Right renal cortex interstitium (tissue), 3 donors: ENCODE data around the gene LRP1. TPM values are rescaled to one million over a fixed set of nuclear protein-coding genes. Genes with fewer than 3 reads are reported as not detected.
"Not testable (repeated sequence)": the region's sequence is repeated elsewhere in the genome, so short reads cannot be mapped to it uniquely, and the experiment has no call there.

ENCODE experiments used
- DNase-seq, 3 donors: peaks; one replicate each; pipeline ENCODE4 v3.0.0-alpha.2; 2013; ENCODE audit warnings: low read depth in 3 of 3, low spot score in 2 of 3
- polyA plus RNA-seq, 3 donors: library from polyadenylated mRNA; unstranded; fragments of 120-200 nt; gene quantifications; one replicate each; pipeline ENCODE4 v1.2.1, GENCODE V29; 2013; ENCODE audit not compliant: insufficient read length in 3 of 3

Gene LRP1
- polyA plus RNA-seq, 3 donors = 58.5 to 69.2 (median 60.0) TPM

DNA sequence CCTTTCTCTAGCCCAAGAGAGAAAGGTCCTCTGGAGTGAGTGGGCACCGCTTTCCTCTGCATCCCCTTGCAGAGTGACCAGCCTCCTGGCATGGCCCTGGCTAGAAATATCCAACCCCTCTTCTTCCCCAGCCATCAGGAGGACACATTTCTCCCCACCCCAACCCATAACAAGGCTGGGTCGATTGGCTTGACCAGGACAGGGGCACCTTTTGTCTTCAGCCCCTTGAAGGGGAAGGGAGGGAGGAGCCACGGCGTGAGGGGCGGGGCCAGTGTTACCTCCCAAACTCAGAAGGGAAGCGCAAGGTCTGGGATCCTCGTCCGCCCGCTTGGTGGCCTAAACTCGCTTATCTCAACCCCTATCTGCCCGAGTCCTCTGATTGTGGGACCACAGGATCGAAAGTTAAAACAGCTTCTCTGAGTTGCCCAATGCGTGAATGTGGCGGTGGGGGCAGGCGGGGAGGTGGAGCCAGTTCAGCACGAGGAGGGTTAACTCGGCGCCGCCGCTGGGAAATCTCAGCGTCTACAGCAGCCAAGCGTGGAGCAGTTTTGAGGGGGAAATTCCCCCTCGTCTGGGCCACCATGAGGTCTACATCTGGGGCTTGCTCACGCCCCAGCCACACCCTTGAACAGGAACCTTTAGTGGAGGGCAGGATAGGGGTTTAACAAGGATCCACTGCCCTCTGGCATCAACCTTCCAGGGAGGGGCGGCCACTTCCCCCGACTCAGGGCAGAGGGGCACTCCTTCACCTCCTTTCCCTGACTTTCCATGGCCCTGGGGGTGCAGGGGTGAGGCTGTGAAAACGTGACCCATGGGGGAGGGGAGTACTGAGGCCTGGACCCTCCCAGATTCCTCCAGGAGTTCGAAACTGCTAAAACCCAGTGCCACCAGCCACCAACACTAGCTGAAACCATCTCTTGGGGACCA, 17.9 kb upstream of the LRP1 start:
- DNase-seq = no peak

DNA sequence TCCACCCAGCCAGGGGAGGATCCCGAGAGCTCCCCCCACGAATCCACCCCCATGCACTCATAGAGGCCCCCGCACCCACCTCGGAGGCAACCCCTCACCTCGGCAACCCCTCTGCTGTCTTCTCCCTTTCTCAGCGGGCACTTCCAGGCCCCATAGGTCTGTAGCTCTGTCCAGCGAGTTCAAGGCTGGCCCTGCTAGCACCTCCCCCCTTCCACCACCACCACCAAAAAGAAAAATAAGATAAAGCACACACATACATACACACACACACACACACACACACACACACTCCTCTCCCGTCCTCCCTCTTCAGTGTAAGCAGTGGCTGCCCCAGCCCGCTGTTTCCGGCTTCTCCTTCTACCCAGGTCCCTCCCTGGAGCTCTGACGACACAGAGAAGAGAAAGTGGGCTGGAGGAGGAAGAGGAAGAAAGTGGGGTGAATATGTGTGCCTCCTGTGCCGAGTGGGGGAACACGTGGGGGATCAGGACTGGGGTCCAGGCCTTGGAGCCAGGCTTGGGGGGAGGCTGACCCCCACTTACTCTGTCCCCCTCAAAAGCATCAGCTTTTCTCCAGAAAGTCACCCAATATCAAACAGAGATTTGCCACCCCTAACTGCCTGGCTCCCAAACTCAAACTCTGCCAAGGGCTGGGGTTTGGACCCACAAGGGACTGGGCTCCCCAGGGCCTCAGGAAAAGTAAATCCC, 17.1 kb upstream of the LRP1 start, which contains the start of gene STAT6:
Gene STAT6 (minus strand): TSS at position 332 of the 704 bp plus-strand sequence. CDS start 3,084 bp downstream, outside the sequence.
- no peak for DNase-seq

DNA sequence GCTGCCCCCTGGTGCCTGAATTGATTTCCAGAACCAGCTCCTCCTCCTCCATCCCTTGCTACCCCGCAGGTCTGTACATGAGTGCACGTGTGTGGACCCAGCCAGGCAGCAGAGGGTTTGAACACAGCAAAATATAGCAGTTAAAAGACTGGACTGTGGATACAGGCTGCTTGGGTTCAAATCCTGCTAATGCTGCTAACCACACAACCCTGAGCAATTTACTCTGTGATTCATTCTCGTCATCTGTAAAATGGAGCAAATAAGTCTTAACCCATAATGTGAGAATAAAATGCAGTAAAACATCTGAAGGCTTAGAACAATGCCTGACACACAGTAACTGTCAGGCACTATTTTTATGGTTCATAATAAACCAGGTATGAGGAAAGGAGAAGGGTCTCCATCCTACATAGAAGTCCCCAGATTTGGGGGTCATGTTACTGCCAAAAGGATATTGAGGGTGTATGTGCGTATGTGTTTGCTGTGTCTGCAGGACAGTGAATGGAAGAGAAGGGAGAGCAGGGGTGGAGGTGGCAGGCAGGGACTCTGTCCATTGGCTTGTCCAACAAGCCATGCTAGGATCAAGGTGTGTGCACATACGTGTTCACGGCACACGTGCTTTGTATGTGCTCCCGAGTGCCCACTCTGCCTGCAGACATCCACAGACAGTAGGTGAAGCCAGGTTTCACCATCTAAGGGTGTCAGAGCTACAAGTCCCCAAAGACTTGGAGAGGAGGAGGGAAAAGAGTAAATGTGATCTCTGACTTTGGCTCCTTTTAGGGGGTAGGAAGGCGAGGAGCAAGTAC, 15.6 kb upstream of the LRP1 start:
- DNase-seq = no peak

DNA sequence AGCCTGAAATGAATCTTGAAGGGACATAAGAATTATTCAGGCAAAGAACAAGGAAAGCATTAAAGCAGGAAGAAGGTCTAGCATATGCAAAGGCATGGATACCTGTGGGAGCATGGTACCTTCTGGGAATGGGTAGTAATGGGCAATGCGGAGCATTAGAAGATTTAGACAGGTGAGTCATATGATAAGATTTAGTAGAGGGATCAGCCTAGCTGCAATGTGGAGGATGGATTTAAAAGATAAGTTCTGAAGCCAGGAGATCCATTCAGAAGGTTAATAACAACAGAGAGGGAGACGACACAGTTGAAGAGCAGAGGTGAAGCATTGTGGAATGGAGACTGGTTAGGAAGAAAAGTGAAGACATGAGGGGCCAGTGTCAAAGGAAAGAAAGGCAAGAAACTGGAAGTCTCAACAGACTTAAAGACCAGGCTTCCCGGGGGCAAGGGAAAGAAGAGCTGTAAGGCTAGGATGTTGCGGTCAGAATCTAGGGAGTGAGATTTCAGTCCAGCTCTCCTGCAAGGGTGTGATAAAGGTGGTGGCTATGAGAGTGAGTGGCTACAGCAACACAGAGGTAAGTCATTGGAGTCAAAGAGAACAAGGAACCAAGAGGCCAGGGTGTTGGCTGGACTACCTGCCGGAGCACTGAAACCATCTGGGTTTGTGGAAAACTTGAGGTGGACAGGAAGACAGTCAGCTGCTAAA, 11.6 kb upstream of the LRP1 start:
- DNase-seq = no peak

DNA sequence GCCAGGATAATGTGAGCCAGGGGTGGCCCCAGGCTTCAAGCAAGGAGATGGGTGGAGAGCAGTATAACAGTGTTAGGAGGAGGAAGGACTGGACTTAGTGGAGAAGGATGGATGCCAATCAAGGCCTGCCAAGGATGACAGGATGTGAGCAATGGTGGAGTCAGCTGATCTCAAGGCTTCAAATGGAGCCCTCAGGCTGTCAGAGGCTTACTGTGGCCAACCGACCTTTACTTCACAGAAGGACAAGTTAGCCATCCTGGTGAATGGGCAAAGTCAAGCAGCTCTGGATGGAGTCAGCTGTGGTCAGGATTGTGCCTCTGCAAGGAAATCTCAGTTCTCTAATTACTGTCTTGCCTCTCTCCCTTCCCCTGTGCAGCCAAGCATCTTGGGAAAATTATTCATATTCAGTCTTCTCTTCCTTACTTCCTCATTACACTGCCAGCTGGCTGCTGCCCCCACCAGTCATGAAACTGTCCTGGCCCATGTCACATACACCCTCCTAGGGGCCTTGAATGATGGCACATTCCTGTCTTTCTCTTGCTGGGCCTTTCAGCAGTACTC, 9.5 kb upstream of the LRP1 start:
- no peak for DNase-seq

DNA sequence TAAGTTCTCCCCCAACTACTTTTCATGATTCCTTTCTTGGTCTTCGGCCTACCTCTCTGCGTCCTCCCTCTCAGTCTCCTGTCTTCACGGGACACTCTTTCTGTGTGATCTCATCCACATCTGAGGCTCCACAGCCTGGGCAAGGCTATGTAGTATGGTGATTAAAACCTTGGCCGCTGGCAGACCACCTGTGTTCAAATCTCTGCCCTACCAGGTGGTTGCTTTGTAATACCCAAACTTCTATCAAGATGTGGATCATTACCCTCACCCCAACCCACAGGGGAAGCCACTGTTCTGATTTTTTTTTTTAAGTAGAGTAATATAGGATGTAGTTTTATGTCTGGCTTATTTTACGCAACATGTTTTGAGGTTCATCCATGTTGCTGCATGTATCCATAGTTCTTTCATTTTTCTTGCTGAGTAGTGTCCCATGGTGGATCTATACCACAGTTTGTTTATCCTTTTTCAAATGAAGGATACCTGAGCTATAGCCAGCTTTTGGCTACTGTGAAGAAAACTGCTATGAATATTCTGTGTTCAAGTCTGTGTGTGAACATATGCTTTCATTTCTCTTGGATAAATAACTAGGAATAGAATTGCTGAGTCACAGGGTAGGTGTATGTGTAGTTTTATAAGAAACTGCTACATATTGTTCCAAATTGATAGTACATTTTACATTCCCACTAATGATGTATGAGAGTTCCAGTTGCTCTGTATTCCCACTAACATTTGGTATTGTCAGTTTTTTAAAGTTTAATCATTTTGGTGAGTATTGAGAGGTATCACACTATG, 8.8 kb upstream of the LRP1 start:
- no peak for DNase-seq

DNA sequence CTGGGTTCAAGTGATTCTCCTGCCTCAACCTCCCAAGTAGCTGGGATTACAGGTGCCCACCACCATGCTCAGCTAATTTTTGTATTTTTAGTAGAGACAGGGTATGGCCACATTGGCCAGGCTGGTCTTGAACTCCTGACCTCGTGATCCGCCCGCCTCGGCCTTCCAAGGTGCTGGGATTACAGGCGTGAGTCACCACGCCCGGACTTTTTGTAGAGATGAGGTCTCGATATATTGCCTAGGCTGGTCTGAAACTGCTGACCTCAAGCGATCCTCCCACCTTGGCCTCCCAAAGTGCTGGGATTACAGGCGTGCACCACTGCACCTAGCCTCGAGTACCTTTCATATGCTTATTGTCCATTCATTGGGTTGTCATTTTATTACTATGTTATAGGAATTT, 7.6 kb upstream of the LRP1 start:
- not testable (repeated sequence) for DNase-seq

DNA sequence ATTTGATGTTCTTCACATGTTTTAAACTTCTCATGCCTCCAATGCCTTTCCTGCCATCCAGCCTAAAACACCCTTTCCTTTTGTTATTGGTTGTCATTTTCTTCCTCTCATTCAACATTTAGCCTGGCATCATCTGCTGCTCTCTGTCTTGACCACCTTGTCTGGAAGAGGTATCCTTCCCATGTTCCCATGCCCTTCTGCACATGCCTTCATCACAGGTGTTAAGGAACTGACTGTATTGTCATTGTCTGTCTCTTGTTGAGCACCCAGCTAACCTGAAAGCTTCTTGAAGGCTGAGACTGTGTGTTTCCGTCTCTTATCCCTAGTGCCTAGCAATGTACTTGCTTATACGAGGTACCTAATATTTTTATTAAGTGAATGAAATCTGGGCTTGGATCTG, 4.5 kb upstream of the LRP1 start:
- no peak for DNase-seq

DNA sequence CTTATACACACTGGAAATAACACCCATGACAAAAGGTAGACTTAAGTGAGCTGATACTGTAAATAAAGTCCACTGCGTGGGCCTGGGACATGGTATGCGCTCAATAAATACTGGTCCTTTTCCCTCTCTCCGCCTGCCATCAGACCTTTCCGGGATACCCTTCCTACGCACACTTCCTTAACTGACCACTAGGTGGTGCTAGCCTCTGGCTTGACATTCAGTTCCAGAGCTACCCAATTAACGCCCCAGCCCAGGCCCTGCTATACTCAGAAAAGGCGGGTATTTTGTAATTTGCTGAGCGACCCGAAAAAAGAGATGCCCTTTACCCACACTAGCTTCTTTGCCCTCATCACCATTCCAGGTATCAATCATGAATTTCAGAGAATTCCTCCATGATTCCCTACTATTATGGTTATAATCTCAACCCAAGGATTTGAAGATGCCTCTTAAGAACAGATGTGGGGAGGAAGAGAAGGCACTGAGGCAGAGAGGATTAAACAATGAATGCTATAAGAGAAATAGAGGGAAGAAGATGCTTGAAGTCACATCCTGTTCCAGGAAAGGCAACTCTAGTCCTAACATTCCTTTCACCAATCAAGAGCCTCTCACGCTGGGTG, 3.9 kb upstream of the LRP1 start:
- DNase-seq = no peak

DNA sequence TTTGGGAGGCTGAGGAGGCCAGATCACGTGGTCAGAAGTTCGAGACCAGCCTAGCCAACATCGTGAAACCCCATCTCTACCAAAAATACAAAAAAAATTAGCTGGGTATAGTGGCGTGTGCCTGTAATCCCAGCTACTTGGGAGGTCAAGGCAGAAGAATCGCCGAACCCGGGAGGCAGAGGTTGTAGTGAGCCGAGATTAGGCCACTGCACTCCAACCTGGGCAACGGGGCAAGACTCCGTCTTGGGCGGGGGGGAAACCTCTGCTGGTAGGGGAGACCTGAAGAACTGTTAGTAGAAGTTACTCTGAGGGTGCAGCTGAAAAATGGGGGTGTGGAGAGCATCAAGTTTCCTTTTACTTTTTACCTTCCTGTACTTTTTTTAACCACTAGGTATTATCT, 2.2 kb upstream of the LRP1 start:
- DNase-seq = no peak

DNA sequence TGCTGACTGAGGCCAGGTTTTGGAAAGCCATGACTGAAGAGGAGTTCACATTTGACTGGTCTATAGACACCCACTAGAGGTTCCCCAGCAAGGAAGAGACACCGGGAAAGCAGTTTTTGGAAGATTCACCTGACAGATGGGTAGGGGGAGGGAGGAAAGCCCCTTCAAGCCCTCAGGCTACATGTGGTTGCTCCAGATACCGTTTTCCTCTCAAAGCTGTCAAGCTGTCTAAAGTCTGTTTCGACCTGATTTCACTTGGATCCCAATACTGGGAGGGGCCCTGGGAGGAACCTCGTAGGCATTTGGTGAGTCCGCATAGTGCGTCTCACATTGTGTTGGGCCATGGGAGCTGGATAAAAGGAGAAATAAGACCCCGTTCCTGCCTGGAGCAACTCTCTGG, 1.7 kb upstream of the LRP1 start:
- DNase-seq = no peak

DNA sequence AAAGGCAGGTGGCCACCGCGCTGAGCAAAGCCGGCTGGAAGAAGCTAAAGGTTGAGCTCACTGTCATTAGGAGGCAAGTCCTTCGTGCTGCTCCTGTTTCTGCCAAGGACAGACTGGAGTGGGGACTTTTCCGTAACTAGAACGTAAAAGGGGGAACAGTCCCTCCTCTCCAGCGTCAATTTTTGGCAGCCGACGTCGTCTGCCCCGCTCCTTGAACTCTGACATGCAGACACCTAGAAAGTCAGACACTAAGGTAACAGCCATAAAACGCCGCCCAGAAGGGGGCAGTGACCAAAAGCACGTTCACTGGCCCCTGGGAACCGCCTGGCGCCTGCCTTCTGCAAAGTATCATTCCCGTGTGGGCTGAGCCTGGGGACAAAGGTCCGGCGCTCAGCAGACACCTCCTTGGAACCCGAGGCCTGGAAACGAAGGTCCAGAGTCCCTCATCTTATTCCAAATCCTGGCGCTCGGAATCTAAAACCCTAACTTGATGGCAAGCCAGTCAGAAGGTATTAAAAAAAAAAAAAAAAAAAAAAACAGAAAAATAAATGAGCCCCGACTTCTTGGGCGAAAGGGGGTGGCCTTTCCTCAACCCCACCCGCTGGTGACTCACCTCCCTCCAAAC, 1.1 kb upstream of the LRP1 start:
- no peak for DNase-seq

DNA sequence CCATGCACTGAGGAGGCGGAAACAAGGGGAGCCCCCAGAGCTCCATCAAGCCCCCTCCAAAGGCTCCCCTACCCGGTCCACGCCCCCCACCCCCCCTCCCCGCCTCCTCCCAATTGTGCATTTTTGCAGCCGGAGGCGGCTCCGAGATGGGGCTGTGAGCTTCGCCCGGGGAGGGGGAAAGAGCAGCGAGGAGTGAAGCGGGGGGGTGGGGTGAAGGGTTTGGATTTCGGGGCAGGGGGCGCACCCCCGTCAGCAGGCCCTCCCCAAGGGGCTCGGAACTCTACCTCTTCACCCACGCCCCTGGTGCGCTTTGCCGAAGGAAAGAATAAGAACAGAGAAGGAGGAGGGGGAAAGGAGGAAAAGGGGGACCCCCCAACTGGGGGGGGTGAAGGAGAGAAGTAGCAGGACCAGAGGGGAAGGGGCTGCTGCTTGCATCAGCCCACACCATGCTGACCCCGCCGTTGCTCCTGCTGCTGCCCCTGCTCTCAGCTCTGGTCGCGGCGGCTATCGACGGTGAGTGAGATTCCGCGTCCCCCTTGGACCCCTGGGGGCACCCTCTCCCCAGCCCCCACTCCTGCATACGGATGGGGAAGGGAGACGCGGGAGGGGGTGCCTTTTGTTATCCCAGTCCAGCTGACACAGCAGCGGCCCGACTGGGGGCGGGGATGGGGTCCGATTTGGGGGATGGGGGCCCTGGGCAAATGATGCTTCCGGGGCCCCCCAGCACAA, 400 bp downstream of the LRP1 start:
- DNase-seq = no peak

DNA sequence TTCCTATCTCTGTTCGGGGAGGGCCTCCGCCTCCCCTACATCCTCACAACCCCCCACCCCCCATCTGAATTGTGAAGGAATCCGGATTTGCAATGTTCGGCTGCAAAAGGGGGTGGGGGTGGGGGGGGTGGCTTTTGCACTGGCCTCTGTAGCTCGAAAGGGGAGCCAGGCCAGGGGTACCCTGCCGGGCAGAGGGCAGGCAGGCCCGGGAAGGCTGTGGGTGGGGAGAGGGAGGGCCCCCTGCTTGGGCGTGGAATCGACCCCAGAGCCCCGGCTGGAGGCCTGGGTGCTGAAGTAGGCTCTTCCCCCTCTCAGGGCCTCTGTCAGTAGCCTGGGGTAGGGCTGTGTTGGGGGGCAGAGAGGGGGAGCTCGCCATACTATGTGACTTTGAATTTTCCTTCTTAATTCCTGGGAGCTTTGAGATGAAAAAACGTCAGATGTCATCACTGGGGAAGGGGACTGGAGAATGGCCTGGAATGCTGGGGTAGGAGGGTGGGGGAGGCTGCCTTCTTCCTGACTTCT, 1.1 kb downstream of the LRP1 start:
- DNase-seq = no peak

DNA sequence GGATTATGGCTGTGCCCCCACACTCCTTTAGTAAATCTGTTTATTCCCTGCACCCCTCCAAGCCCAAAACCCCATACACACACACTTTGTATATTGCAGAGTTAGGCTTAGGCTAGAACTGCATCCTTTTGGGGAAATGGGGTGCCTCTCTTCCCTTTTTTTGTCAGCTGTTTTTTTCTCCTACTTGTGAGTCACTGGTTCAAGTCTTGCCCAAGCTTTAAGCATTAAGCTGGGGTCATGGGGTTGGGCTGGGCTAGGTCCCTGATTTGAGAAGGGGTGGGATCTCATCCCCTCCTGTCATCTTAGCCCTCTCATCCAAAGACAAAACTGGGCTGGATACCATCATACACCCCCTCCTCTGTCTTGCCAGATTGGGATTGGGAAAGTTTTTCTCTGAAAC, 1.6 kb downstream of the LRP1 start:
- DNase-seq = no peak

DNA sequence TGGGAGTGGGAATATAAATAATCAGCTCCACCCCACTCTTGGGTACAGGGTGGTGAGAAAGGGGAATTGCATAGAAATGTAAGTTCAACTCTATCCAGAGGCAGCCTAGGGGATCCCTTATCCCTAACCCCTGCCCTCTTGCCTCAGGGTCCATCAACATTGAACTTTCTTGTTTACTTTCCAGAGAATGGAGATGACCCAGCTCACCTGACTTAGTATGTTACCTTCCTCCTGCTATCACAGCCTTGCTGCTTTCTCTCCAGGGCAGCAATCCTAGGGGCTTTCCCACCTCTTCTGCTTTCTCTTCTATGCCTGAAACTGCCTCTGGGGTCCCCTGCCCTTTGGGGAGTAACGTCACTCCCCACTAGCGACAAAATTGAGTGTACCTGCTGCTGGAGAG, 2.7 kb downstream of the LRP1 start:
- DNase-seq = no peak

DNA sequence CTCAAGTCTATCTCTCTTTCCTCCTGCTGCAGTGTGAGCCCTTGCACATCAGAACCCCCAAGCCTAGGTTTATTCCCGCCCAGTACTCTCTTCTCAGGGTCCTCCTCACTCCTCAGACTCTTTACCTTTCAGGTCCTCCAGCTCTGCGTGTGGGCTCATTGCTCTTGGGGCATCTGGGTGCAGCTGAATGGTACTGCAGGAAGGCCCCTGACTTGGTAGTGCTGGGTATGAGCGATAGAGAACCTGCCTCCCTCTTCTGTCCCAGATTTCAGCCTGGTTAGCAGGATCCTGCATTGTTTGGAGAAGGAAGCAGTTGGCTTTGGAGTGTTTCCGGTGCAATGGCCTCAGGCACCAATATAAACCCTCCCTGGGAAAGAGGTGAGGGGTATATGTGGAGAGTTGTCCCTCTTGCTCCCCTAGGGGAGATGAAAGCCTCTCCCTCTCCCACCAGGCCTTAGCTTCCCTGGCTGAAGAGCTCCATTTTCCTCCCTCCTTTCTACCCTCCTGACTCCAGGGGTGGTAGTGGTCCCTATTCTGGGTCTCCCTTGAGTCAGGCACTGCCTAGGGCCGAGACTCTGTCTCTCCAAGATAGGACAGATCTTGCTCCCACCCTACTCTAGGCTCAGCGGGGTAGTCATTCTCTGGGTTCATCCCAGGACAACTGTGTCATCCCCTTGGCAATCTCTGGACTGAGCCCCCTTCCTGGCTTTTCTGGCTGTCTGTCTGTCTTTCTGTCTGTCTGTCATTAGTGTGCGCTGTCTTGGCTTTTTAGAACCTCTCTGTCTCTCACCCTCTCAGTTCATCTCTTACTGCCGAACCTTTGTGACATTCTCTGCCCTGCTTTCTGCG, 3.8 kb downstream of the LRP1 start:
- no peak for DNase-seq
